ENCODE results near the gene RNF212B. TPM values are rescaled to one million over a fixed set of nuclear protein-coding genes. Genes with fewer than 3 reads are reported as not detected.

The RNF212B gene
- total RNA-seq, 1 experiment from 2014 or later: not detected

GRCh38 chr14:23209651-23210423 is 27.9 kb upstream of the RNF212B start:
- Histone ChIP-seq H3K27me3 (ENCODE audit: control insufficient read depth, insufficient read depth, low read length) (no peaks in the 10 kb centered on the region), H3K4me3 (ENCODE audit: low read depth in 2 of 2, low read length in 2 of 2) (no peak overlapping the region), H3K36me3 (ENCODE audit: control insufficient read depth, insufficient read depth, low read length) (no peaks in the 10 kb centered on the region), H3K9me3 (ENCODE audit: control insufficient read depth, insufficient read depth, low read depth, low read length) (no peaks in the 10 kb centered on the region), H3K27ac (ENCODE audit: low read length) (no peak overlapping the region), H3K4me1 (ENCODE audit: control insufficient read depth, insufficient read depth, low read length) (no peaks in the 10 kb centered on the region)
- ATAC-seq: no peak
- no peak for DNase-seq (ENCODE audit: low read depth, low spot score)
- in situ Hi-C loops (cut with HindIII; ENCODE audit: low pct_unique_long_range_greater_than_20kb, low sequenced_read_pairs): no loop called here
- TF ChIP-seq CTCF (IDR thresholded peaks at IDR 0.05): no peak
- TF ChIP-seq SIN3A (IDR thresholded peaks at IDR 0.05; ENCODE audit: borderline replicate concordance, insufficient read depth, low read depth, low read length): no peak
- TF ChIP-seq, protein P1, sequence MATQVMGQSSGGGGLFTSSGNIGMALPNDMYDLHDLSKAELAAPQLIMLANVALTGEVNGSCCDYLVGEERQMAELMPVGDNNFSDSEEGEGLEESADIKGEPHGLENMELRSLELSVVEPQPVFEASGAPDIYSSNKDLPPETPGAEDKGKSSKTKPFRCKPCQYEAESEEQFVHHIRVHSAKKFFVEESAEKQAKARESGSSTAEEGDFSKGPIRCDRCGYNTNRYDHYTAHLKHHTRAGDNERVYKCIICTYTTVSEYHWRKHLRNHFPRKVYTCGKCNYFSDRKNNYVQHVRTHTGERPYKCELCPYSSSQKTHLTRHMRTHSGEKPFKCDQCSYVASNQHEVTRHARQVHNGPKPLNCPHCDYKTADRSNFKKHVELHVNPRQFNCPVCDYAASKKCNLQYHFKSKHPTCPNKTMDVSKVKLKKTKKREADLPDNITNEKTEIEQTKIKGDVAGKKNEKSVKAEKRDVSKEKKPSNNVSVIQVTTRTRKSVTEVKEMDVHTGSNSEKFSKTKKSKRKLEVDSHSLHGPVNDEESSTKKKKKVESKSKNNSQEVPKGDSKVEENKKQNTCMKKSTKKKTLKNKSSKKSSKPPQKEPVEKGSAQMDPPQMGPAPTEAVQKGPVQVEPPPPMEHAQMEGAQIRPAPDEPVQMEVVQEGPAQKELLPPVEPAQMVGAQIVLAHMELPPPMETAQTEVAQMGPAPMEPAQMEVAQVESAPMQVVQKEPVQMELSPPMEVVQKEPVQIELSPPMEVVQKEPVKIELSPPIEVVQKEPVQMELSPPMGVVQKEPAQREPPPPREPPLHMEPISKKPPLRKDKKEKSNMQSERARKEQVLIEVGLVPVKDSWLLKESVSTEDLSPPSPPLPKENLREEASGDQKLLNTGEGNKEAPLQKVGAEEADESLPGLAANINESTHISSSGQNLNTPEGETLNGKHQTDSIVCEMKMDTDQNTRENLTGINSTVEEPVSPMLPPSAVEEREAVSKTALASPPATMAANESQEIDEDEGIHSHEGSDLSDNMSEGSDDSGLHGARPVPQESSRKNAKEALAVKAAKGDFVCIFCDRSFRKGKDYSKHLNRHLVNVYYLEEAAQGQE (IDR thresholded peaks at IDR 0.05; ENCODE audit: insufficient read depth in 1 of 2, low read depth in 2 of 2, low read length in 1 of 2): no peak
- no peak for TF ChIP-seq TCF7L2 (IDR thresholded peaks at IDR 0.05; ENCODE audit: low read depth, low read length)
- no peak for TF ChIP-seq POLR2AphosphoS5 (IDR thresholded peaks at IDR 0.05; ENCODE audit: low read depth, low read length)
- intact Hi-C loops (cut with micrococcal nuclease; ENCODE audit: unreplicated experiment): no loop called here
- ChIA-PET CTCF (no interaction called here), POLR2A (no interaction called here)
- no TSS peak for BruUV-seq (replicated peaks)

GRCh38 chr14:23215421-23215820 is 22.3 kb upstream of the RNF212B start:
- Histone ChIP-seq H3K4me1 (ENCODE audit: control insufficient read depth, insufficient read depth, low read length) (no peaks in the 10 kb centered on the region), H3K27me3 (ENCODE audit: control insufficient read depth, insufficient read depth, low read length) (no peaks in the 10 kb centered on the region), H3K4me3 (ENCODE audit: low read depth in 2 of 2, low read length in 2 of 2) (no peak overlapping the region), H3K36me3 (ENCODE audit: control insufficient read depth, insufficient read depth, low read length) (no peaks in the 10 kb centered on the region), H3K27ac (ENCODE audit: low read length) (no peak overlapping the region), H3K9me3 (ENCODE audit: control insufficient read depth, insufficient read depth, low read depth, low read length) (no peaks in the 10 kb centered on the region)
- ChIA-PET CTCF (no interaction called here), POLR2A (no interaction called here)
- DNase-seq (ENCODE audit: low read depth, low spot score) (no peak), ATAC-seq (no peak)
- TF ChIP-seq SIN3A (IDR thresholded peaks at IDR 0.05; ENCODE audit: borderline replicate concordance, insufficient read depth, low read depth, low read length) (no peak), POLR2AphosphoS5 (IDR thresholded peaks at IDR 0.05; ENCODE audit: low read depth, low read length) (no peak), CTCF (IDR thresholded peaks at IDR 0.05) (no peak), TCF7L2 (IDR thresholded peaks at IDR 0.05; ENCODE audit: low read depth, low read length) (no peak)
- TF ChIP-seq, protein P1 (IDR thresholded peaks at IDR 0.05; ENCODE audit: insufficient read depth in 1 of 2, low read depth in 2 of 2, low read length in 1 of 2): no peak
- in situ Hi-C loops (cut with HindIII; ENCODE audit: low pct_unique_long_range_greater_than_20kb, low sequenced_read_pairs): no loop called here
- intact Hi-C loops (cut with micrococcal nuclease; ENCODE audit: unreplicated experiment): no loop called here
- BruUV-seq (replicated peaks): no TSS peak

Data from Panc1 (cell line).